ENCODE data around the gene LCN10. TPM values are rescaled to one million over a fixed set of nuclear protein-coding genes. Genes with fewer than 3 reads are reported as not detected.

The LCN10 gene
- total and polyA plus RNA-seq, 2 of the 13 experiments (the other 11 are each of a cell fraction or from before 2014, with no cell fraction given), result 0.53 to 0.61 TPM

DNA sequence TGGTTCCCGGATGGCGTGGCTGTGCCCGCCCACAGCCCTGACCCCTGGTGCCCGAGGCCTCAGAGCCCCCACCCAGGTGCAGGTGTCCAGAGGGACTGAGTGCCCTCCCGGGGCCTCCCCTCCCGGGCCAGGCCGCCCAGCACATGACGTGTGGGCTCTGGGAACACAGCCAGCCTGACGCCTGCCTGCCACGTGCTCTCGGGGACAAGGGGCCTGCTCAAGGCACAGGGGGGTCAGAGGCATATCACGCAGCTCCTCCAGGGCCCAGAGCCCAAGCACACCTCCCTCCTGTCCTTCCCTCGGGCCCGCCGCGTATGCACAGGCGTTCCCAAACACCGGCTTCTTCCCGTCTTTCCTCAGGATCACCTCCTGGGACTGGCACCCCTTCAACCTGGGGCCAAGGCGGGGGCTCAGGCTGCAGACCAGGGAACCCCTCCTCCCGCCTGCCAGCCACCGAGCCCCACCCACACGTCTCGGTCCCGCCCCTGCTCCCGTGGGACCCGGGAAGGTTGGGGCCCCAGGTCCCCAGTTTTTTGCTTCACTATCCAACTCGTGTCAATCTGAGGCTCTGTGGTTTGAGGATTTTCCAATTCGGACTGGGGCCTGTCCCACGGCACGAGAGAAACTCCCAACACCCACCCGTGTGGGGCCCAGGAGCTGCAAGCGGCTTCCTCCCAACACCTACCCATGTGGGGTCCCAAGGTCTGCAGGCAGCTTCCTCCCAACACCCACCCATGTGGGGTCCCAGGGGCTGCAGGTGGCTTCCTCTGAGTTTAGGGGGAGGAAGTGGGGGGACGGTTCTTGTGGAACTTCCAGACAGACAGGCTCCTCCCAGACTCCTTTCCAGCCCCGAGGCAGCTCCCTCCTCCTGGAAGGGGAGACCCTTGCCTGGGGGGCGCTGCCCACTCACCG, 1.5 kb downstream of the LCN10 start (continued):
- TF ChIP-seq, protein P1, sequence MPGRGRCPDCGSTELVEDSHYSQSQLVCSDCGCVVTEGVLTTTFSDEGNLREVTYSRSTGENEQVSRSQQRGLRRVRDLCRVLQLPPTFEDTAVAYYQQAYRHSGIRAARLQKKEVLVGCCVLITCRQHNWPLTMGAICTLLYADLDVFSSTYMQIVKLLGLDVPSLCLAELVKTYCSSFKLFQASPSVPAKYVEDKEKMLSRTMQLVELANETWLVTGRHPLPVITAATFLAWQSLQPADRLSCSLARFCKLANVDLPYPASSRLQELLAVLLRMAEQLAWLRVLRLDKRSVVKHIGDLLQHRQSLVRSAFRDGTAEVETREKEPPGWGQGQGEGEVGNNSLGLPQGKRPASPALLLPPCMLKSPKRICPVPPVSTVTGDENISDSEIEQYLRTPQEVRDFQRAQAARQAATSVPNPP (CRISPR knock-in tag; IDR thresholded peaks at IDR 0.05), result no peak
- TF ChIP-seq, protein P2, sequence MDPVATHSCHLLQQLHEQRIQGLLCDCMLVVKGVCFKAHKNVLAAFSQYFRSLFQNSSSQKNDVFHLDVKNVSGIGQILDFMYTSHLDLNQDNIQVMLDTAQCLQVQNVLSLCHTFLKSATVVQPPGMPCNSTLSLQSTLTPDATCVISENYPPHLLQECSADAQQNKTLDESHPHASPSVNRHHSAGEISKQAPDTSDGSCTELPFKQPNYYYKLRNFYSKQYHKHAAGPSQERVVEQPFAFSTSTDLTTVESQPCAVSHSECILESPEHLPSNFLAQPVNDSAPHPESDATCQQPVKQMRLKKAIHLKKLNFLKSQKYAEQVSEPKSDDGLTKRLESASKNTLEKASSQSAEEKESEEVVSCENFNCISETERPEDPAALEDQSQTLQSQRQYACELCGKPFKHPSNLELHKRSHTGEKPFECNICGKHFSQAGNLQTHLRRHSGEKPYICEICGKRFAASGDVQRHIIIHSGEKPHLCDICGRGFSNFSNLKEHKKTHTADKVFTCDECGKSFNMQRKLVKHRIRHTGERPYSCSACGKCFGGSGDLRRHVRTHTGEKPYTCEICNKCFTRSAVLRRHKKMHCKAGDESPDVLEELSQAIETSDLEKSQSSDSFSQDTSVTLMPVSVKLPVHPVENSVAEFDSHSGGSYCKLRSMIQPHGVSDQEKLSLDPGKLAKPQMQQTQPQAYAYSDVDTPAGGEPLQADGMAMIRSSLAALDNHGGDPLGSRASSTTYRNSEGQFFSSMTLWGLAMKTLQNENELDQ (CRISPR knock-in tag; IDR thresholded peaks at IDR 0.05; ENCODE audit: borderline replicate concordance), result no peak
- no peak for TF ChIP-seq TARDBP (CRISPR knock-in tag; IDR thresholded peaks at IDR 0.05)
- TF ChIP-seq, protein P3, sequence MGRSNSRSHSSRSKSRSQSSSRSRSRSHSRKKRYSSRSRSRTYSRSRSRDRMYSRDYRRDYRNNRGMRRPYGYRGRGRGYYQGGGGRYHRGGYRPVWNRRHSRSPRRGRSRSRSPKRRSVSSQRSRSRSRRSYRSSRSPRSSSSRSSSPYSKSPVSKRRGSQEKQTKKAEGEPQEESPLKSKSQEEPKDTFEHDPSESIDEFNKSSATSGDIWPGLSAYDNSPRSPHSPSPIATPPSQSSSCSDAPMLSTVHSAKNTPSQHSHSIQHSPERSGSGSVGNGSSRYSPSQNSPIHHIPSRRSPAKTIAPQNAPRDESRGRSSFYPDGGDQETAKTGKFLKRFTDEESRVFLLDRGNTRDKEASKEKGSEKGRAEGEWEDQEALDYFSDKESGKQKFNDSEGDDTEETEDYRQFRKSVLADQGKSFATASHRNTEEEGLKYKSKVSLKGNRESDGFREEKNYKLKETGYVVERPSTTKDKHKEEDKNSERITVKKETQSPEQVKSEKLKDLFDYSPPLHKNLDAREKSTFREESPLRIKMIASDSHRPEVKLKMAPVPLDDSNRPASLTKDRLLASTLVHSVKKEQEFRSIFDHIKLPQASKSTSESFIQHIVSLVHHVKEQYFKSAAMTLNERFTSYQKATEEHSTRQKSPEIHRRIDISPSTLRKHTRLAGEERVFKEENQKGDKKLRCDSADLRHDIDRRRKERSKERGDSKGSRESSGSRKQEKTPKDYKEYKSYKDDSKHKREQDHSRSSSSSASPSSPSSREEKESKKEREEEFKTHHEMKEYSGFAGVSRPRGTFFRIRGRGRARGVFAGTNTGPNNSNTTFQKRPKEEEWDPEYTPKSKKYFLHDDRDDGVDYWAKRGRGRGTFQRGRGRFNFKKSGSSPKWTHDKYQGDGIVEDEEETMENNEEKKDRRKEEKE (IDR thresholded peaks at IDR 0.05), result no peak
- TF ChIP-seq, protein P4, sequence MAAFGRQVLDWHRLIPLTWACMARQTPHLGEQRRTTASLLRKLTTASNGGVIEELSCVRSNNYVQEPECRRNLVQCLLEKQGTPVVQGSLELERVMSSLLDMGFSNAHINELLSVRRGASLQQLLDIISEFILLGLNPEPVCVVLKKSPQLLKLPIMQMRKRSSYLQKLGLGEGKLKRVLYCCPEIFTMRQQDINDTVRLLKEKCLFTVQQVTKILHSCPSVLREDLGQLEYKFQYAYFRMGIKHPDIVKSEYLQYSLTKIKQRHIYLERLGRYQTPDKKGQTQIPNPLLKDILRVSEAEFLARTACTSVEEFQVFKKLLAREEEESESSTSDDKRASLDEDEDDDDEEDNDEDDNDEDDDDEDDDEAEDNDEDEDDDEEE (CRISPR knock-in tag; IDR thresholded peaks at IDR 0.05), result peak; percentile 53; the same call in 1 of the 2 replicates
- TF ChIP-seq, protein P5, sequence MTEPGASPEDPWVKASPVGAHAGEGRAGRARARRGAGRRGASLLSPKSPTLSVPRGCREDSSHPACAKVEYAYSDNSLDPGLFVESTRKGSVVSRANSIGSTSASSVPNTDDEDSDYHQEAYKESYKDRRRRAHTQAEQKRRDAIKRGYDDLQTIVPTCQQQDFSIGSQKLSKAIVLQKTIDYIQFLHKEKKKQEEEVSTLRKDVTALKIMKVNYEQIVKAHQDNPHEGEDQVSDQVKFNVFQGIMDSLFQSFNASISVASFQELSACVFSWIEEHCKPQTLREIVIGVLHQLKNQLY (CRISPR knock-in tag; IDR thresholded peaks at IDR 0.05), result peak; percentile 95
- no peak for TF ChIP-seq SOX13 (IDR thresholded peaks at IDR 0.05)
- TF ChIP-seq SOX13 (CRISPR knock-in tag; conservative IDR thresholded peaks at IDR 0.05 in 1 of 2, IDR thresholded peaks at IDR 0.05 in 1 of 2), result 0 out of 4 replicates have a peak, but pooled peaks of 1 of the 2 experiments have one; percentile 20
- no peak for TF ChIP-seq PCBP1 (IDR thresholded peaks at IDR 0.05; ENCODE audit: borderline replicate concordance, low read depth, low read length)
- TF ChIP-seq ZNF598 (CRISPR knock-in tag; IDR thresholded peaks at IDR 0.05; ENCODE audit: borderline replicate concordance), result 0 out of 2 replicates have a peak, but pooled peaks have one; percentile 38
- no peak for TF ChIP-seq ARNT (IDR thresholded peaks at IDR 0.05)
- TF ChIP-seq, protein P6, sequence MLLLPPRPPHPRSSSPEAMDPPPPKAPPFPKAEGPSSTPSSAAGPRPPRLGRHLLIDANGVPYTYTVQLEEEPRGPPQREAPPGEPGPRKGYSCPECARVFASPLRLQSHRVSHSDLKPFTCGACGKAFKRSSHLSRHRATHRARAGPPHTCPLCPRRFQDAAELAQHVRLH (CRISPR knock-in tag; IDR thresholded peaks at IDR 0.05; ENCODE audit: borderline replicate concordance, low read depth), result peak; percentile 28; the same call in 1 of the 2 replicates
- no peak for TF ChIP-seq ZSCAN31 (CRISPR knock-in tag; IDR thresholded peaks at IDR 0.05; ENCODE audit: low read depth)
- no peak for TF ChIP-seq AHR (CRISPR knock-in tag; IDR thresholded peaks at IDR 0.05)
- no peak for TF ChIP-seq SETDB1 (CRISPR knock-in tag; IDR thresholded peaks at IDR 0.05; ENCODE audit: borderline replicate concordance)
- TF ChIP-seq ZFP82 (CRISPR knock-in tag; IDR thresholded peaks at IDR 0.05; ENCODE audit: borderline replicate concordance), result no peak
- TF ChIP-seq, protein P7, sequence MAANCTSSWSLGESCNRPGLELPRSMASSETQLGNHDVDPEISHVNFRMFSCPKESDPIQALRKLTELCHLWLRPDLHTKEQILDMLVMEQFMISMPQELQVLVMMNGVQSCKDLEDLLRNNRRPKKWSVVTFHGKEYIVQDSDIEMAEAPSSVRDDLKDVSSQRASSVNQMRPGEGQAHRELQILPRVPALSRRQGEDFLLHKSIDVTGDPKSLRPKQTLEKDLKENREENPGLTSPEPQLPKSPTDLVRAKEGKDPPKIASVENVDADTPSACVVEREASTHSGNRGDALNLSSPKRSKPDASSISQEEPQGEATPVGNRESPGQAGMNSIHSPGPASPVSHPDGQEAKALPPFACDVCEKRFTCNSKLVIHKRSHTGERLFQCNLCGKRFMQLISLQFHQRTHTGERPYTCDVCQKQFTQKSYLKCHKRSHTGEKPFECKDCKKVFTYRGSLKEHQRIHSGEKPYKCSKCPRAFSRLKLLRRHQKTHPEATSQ (CRISPR knock-in tag; IDR thresholded peaks at IDR 0.05; ENCODE audit: borderline replicate concordance), result no peak
- peak; percentile 63 for TF ChIP-seq RARA (CRISPR knock-in tag; IDR thresholded peaks at IDR 0.05)
